HG03571 (cell line): Measurements from ENCODE around the gene DDX41.

Source experiments
- ATAC-seq: cut with Tn5 transposase; IDR thresholded peaks from one replicate; pipeline ENCODE4 v1.9.1; 2021; ENCODE audit not compliant: unreplicated experiment

The DDX41 gene

GRCh38 chr5:177470759-177471536 is 45.8 kb downstream of the DDX41 start:
- ATAC-seq = no peak

- ATAC-seq = no peak
Measured at GRCh38 chr5:177469750-177470525, 46.8 kb downstream of the DDX41 start.

GRCh38 chr5:177468685-177469628 is 47.8 kb downstream of the DDX41 start:
- ATAC-seq = no peak

- ATAC-seq = no peak
Measured at GRCh38 chr5:177468329-177468684, 48.5 kb downstream of the DDX41 start.

- ATAC-seq = no peak
Measured at GRCh38 chr5:177467436-177467835, 49.3 kb downstream of the DDX41 start.

GRCh38 chr5:177466861-177467260 is 49.9 kb downstream of the DDX41 start:
- no peak for ATAC-seq

GRCh38 chr5:177465044-177465443 is 51.7 kb downstream of the DDX41 start:
- ATAC-seq = no peak

- no peak for ATAC-seq
Measured at GRCh38 chr5:177462021-177462670, 54.6 kb downstream of the DDX41 start.
